ENCODE data around the gene CDK6.
A peak's percentile ranks its signal among the peaks of the same experiment; 100 is the strongest.
"Not testable (repeated sequence)": the region's sequence is repeated elsewhere in the genome, so short reads cannot be mapped to it uniquely, and the experiment has no call there.

The CDK6 gene

GRCh38 chr7:92748495-92748894 is 87.9 kb downstream of the CDK6 start:
- no peak for DNase-seq
- Histone ChIP-seq H3K4me3 (ENCODE audit: low read depth, low read length) (no peak overlapping the region), H3K27me3 (replicated peaks) (no peaks in the 10 kb centered on the region), H3K36me3 (replicated peaks) (no peaks in the 10 kb centered on the region), H3K27ac (peak overlapping the region; percentile 9)
- in situ Hi-C loops (cut with HindIII; ENCODE audit: low pct_ligation_motif_present, low sequenced_read_pairs) = no loop called here
- TF ChIP-seq, protein P1, sequence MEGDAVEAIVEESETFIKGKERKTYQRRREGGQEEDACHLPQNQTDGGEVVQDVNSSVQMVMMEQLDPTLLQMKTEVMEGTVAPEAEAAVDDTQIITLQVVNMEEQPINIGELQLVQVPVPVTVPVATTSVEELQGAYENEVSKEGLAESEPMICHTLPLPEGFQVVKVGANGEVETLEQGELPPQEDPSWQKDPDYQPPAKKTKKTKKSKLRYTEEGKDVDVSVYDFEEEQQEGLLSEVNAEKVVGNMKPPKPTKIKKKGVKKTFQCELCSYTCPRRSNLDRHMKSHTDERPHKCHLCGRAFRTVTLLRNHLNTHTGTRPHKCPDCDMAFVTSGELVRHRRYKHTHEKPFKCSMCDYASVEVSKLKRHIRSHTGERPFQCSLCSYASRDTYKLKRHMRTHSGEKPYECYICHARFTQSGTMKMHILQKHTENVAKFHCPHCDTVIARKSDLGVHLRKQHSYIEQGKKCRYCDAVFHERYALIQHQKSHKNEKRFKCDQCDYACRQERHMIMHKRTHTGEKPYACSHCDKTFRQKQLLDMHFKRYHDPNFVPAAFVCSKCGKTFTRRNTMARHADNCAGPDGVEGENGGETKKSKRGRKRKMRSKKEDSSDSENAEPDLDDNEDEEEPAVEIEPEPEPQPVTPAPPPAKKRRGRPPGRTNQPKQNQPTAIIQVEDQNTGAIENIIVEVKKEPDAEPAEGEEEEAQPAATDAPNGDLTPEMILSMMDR (IDR thresholded peaks at IDR 0.05; ENCODE audit: low read depth, low read length, missing control alignments) = no peak

GRCh38 chr7:92747041-92747835 is 89.1 kb downstream of the CDK6 start:
- in situ Hi-C loops (cut with HindIII; ENCODE audit: low pct_ligation_motif_present, low sequenced_read_pairs) = no loop called here
- peak overlapping the region; percentile 33 for H3K27ac ChIP-seq
- TF ChIP-seq, protein P1 (IDR thresholded peaks at IDR 0.05; ENCODE audit: low read depth, low read length, missing control alignments) = no peak
- no peak overlapping the region for H3K4me3 ChIP-seq (ENCODE audit: low read depth, low read length)
- H3K27me3 ChIP-seq (replicated peaks) = no peaks in the 10 kb centered on the region
- H3K36me3 ChIP-seq (replicated peaks) = no peaks in the 10 kb centered on the region
- no peak for DNase-seq

GRCh38 chr7:92745241-92745640 is 91.1 kb downstream of the CDK6 start:
- in situ Hi-C loops (cut with HindIII; ENCODE audit: low pct_ligation_motif_present, low sequenced_read_pairs) = no loop called here
- no peaks in the 10 kb centered on the region for H3K36me3 ChIP-seq (replicated peaks)
- no peak overlapping the region for H3K27ac ChIP-seq
- H3K4me3 ChIP-seq (ENCODE audit: low read depth, low read length) = no peak overlapping the region
- TF ChIP-seq, protein P1 (IDR thresholded peaks at IDR 0.05; ENCODE audit: low read depth, low read length, missing control alignments) = no peak
- DNase-seq = no peak
- H3K27me3 ChIP-seq (replicated peaks) = no peaks in the 10 kb centered on the region

- H3K36me3 ChIP-seq (replicated peaks); H3K27ac ChIP-seq; H3K27me3 ChIP-seq (replicated peaks); DNase-seq; in situ Hi-C loops (cut with HindIII; ENCODE audit: low pct_ligation_motif_present, low sequenced_read_pairs); H3K4me3 ChIP-seq (ENCODE audit: low read depth, low read length): not testable (repeated sequence)
Observed at GRCh38 chr7:92744180-92744579, 92.2 kb downstream of the CDK6 start.

GRCh38 chr7:92742186-92742585 is 94.2 kb downstream of the CDK6 start:
- no peak for DNase-seq
- no peaks in the 10 kb centered on the region for H3K36me3 ChIP-seq (replicated peaks)
- H3K27me3 ChIP-seq (replicated peaks) = no peaks in the 10 kb centered on the region
- in situ Hi-C loops (cut with HindIII; ENCODE audit: low pct_ligation_motif_present, low sequenced_read_pairs) = no loop called here
- H3K4me3 ChIP-seq (ENCODE audit: low read depth, low read length) = no peak overlapping the region
- peak overlapping the region; percentile 17 for H3K27ac ChIP-seq
- TF ChIP-seq, protein P1 (IDR thresholded peaks at IDR 0.05; ENCODE audit: low read depth, low read length, missing control alignments) = no peak

- no peaks in the 10 kb centered on the region for H3K36me3 ChIP-seq (replicated peaks)
- DNase-seq = peak; percentile 59
- TF ChIP-seq, protein P1 (IDR thresholded peaks at IDR 0.05; ENCODE audit: low read depth, low read length, missing control alignments) = no peak
- no peaks in the 10 kb centered on the region for H3K27me3 ChIP-seq (replicated peaks)
- H3K27ac ChIP-seq = peak overlapping the region; percentile 61
- H3K4me3 ChIP-seq (ENCODE audit: low read depth, low read length) = no peak overlapping the region
- in situ Hi-C loops (cut with HindIII; ENCODE audit: low pct_ligation_motif_present, low sequenced_read_pairs) = no loop called here
Observed at GRCh38 chr7:92740700-92741126, 95.7 kb downstream of the CDK6 start.
